Endothelial cell (in vitro differentiated cells): ENCODE results near the gene LENG8. TPM values are rescaled to one million over a fixed set of nuclear protein-coding genes. Genes with fewer than 3 reads are reported as not detected.

Experiments used
- DNase-seq: peaks from one replicate; pipeline ENCODE4 v3.0.0; 2021; ENCODE audit warnings: low spot score
- H3K27ac Mint-ChIP-seq: one replicate; pipeline ENCODE4 v1.8.0; 2021; ENCODE audit warnings: mixed read lengths, inconsistent platforms; ENCODE audit not compliant: unreplicated experiment
- H3K27me3 Mint-ChIP-seq: one replicate; pipeline ENCODE4 v1.8.0; 2021; ENCODE audit warnings: mild to moderate bottlenecking, moderate library complexity, mixed read lengths, inconsistent platforms; ENCODE audit not compliant: unreplicated experiment
- H3K36me3 Mint-ChIP-seq: one replicate; pipeline ENCODE4 v1.8.0; 2021; ENCODE audit warnings: mild to moderate bottlenecking, low read depth, mixed read lengths, inconsistent platforms; ENCODE audit not compliant: unreplicated experiment
- H3K4me1 Mint-ChIP-seq: one replicate; pipeline ENCODE4 v1.8.0; 2021; ENCODE audit warnings: mild to moderate bottlenecking, mixed read lengths, inconsistent platforms; ENCODE audit not compliant: unreplicated experiment
- H3K4me3 Mint-ChIP-seq: one replicate; pipeline ENCODE4 v1.8.0; 2021; ENCODE audit warnings: mild to moderate bottlenecking, mixed read lengths, inconsistent platforms; ENCODE audit not compliant: unreplicated experiment
- H3K9me3 Mint-ChIP-seq: one replicate; pipeline ENCODE4 v1.8.0; 2021; ENCODE audit warnings: mixed read lengths, inconsistent platforms; ENCODE audit not compliant: unreplicated experiment
- total RNA-seq: library from RNA; stranded (reverse); fragmentation: NEBNext Ultra II Directional; extraction: Animal tissue kit (Norgen Biotek cat#: 25700); gene quantifications from one replicate; pipeline ENCODE4 v1.2.1, GENCODE V29; 2021; ENCODE audit not compliant: unreplicated experiment
- TF ChIP-seq, protein P1 (sequence below): fragments of 200-600 bp; sonication (generic); IDR thresholded peaks from one replicate; pipeline ENCODE4 v1.5.0; 2021; ENCODE audit warnings: antibody characterized with exemption; ENCODE audit not compliant: unreplicated experiment

LENG8 gene
- total RNA-seq, 1 donor from 2014 or later: 162 TPM

DNA sequence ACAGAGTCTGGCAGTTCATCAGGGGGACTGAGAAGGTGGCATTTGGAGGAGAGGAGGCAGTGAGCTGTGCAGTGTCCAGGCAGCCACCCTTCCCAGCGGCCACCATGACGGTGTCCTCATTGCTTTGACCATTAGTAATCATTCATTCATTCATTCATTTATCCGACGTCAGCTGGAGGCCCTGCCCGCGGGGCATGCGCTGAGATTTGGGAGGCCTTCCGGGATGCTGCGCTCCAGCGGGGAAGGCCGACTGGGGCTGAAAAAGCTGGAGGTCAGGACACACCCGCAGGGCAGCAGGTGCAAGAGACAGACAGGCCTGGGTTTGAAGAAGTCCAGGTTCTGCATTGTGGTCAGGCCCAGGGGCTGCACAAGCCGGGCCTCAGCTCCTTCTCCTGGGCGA is 24.8 kb upstream of the LENG8 start:
- Mint-ChIP-seq H3K4me1 (peaks cover 6% of the 10 kb centered on the region), H3K9me3 (no peaks in the 10 kb centered on the region), H3K4me3 (no peak overlapping the region), H3K27ac (no peak overlapping the region), H3K36me3 (no peaks in the 10 kb centered on the region), H3K27me3 (peaks cover 3% of the 10 kb centered on the region)
- TF ChIP-seq, protein P1, sequence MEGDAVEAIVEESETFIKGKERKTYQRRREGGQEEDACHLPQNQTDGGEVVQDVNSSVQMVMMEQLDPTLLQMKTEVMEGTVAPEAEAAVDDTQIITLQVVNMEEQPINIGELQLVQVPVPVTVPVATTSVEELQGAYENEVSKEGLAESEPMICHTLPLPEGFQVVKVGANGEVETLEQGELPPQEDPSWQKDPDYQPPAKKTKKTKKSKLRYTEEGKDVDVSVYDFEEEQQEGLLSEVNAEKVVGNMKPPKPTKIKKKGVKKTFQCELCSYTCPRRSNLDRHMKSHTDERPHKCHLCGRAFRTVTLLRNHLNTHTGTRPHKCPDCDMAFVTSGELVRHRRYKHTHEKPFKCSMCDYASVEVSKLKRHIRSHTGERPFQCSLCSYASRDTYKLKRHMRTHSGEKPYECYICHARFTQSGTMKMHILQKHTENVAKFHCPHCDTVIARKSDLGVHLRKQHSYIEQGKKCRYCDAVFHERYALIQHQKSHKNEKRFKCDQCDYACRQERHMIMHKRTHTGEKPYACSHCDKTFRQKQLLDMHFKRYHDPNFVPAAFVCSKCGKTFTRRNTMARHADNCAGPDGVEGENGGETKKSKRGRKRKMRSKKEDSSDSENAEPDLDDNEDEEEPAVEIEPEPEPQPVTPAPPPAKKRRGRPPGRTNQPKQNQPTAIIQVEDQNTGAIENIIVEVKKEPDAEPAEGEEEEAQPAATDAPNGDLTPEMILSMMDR: no peak
- no peak for DNase-seq

DNA sequence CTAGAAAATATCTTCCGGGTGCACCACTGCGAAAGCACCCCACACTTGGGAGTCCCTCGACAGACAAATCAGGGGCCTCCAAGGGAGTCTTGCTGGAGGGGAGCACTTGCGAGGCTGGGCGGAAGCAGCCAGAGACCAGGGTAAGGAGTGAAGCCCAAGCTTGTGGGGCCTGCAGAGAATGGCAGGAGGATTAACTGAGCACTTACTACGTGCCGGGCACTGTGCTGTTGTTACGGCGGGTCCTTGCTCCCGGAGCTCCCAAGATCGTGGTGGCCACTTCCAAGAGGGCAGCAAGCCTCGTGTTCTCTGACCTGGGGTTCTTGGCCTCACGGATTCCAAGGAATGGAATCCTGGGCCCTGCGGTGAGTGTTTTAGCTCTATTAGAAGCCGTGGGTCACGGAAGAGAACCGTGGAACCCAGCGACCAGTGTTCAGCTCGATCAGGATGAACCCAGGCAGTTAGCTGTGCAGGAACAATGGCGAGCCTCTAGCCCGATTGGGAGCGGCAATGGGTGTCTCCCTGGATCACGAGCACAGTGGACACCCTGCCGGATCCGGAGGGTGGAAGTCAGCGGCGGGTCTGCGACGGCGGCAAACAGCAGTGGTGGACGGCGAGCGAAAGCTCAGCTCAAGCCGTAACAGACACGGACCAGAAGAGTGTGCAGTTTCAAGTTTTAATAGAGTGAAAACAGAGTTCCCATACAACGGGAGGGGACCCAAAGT is 24.2 kb upstream of the LENG8 start:
- TF ChIP-seq, protein P1: no peak
- H3K4me1 Mint-ChIP-seq: peaks cover under 1% of the 10 kb centered on the region
- H3K27me3 Mint-ChIP-seq: peaks cover 5% of the 10 kb centered on the region
- no peaks in the 10 kb centered on the region for H3K36me3 Mint-ChIP-seq
- no peaks in the 10 kb centered on the region for H3K9me3 Mint-ChIP-seq
- DNase-seq: no peak
- no peak overlapping the region for H3K4me3 Mint-ChIP-seq
- no peak overlapping the region for H3K27ac Mint-ChIP-seq

DNA sequence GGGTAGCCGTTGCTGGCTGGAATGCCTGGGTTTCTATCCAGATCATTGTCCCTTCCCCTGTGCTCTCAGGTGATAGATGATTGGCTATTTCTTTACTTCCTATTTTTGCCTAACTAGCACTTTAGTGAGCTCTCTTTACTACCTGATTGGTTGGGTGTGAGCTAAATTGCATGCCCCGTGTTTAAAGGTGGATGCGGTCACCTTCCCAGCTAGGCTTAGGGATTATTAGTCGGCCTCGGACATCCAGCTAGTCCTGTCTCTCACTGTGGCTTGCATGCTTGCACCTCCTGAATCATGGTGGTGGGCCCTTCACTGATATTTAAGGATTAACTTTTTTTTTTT is 23.6 kb upstream of the LENG8 start:
- no peak for DNase-seq
- TF ChIP-seq, protein P1: no peak
- no peaks in the 10 kb centered on the region for H3K9me3 Mint-ChIP-seq
- H3K4me1 Mint-ChIP-seq: no peaks in the 10 kb centered on the region
- H3K27ac Mint-ChIP-seq: no peak overlapping the region
- peaks cover 5% of the 10 kb centered on the region for H3K27me3 Mint-ChIP-seq
- H3K36me3 Mint-ChIP-seq: no peaks in the 10 kb centered on the region
- H3K4me3 Mint-ChIP-seq: no peak overlapping the region

DNA sequence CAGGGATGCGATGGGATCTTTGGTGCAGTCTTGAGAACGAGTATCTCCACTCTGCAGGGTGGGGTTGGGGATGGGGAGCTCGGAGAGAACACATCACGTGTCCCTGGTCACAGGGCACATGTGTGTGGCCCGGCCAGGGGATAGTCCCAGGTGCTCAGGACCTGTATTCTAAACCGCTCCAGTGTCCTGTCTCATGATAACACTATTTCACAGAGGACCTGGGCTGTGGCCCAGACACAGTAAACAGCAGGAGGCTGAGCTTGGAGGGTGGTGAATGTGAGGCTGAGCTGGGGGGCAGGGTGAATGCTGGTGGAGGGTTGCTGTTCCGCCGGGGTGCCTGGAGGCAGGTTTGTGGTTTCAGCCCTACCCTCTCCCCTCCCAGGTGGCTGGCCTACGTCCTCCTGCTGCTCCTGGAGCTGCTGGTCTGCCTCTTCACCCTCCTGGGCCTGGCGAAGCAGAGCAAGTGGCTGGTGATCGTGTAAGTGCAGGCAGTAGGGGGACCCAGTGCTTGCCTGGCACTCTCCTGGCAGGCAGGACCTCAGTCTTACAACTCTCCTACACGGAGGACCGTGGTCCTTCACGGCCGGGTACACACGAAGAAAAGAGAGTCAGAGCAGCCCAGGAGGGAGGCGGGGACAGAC is 22.6 kb upstream of the LENG8 start:
- H3K27me3 Mint-ChIP-seq: peaks cover 6% of the 10 kb centered on the region
- no peak for DNase-seq
- H3K9me3 Mint-ChIP-seq: no peaks in the 10 kb centered on the region
- TF ChIP-seq, protein P1: no peak
- no peak overlapping the region for H3K27ac Mint-ChIP-seq
- H3K36me3 Mint-ChIP-seq: no peaks in the 10 kb centered on the region
- no peak overlapping the region for H3K4me3 Mint-ChIP-seq
- H3K4me1 Mint-ChIP-seq: peaks cover 5% of the 10 kb centered on the region

DNA sequence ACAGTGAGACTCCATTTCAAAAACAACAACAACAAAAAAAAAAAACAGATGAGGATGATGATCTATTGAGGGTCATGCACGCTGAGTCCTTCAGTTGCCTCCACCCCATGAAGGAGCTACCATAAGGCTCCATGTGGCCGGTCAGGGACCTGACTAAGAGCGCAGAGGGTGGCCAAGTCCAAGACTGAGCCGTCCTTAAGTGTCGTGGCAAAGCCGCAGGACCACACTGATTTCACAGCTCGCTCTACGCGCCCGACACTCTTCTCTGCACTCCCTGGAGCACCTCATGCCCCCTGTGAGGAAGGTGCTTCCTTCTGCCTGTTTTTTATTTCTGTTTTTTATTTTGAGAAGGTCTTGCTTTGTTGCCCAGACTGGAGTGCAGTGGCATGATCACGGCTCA is 21.4 kb upstream of the LENG8 start:
- DNase-seq: no peak
- H3K27ac Mint-ChIP-seq: no peak overlapping the region
- peaks cover 5% of the 10 kb centered on the region for H3K4me1 Mint-ChIP-seq
- peaks cover 8% of the 10 kb centered on the region for H3K27me3 Mint-ChIP-seq
- TF ChIP-seq, protein P1: no peak
- H3K9me3 Mint-ChIP-seq: no peaks in the 10 kb centered on the region
- no peak overlapping the region for H3K4me3 Mint-ChIP-seq
- no peaks in the 10 kb centered on the region for H3K36me3 Mint-ChIP-seq
